Endothelial cell of hepatic sinusoid (primary cell): ENCODE measurements around the gene PIM3.

Experiments
- in situ Hi-C: cut with HindIII; loops from 2 replicates; pipeline ENCODE4 v1.10.0; 2017; ENCODE audit warnings: low sequenced_read_pairs

Gene PIM3

GRCh38 chr22:49966041-49966773 lies 5.6 kb downstream of the PIM3 start:
- in situ Hi-C loops: no loop called here

- in situ Hi-C loops: no loop called here
These were observed 6.5 kb downstream of the PIM3 start for GRCh38 chr22:49966774-49967705.

GRCh38 chr22:49967706-49968208 lies 7.2 kb downstream of the PIM3 start:
- in situ Hi-C loops: no loop called here

- in situ Hi-C loops: no loop called here
These were observed 7.8 kb downstream of the PIM3 start for GRCh38 chr22:49968313-49968830.

- in situ Hi-C loops: no loop called here
These were observed 8.5 kb downstream of the PIM3 start for GRCh38 chr22:49968831-49969661.

- in situ Hi-C loops: no loop called here
These were observed 9.4 kb downstream of the PIM3 start for GRCh38 chr22:49969751-49970527.

GRCh38 chr22:49970528-49971231 lies 10.1 kb downstream of the PIM3 start:
- in situ Hi-C loops: no loop called here

- in situ Hi-C loops: no loop called here
These were observed 10.9 kb downstream of the PIM3 start for GRCh38 chr22:49971232-49972162.

GRCh38 chr22:49972163-49973017 lies 11.8 kb downstream of the PIM3 start:
- in situ Hi-C loops: no loop called here

GRCh38 chr22:49973018-49973961 lies 12.7 kb downstream of the PIM3 start:
- in situ Hi-C loops: no loop called here

GRCh38 chr22:49975543-49976389 lies 15.2 kb downstream of the PIM3 start:
- in situ Hi-C loops: no loop called here

- in situ Hi-C loops: no loop called here
These were observed 16.0 kb downstream of the PIM3 start for GRCh38 chr22:49976439-49977175.

GRCh38 chr22:49977578-49977977 lies 17.0 kb downstream of the PIM3 start:
- in situ Hi-C loops: no loop called here

GRCh38 chr22:49979587-49980264 lies 19.2 kb downstream of the PIM3 start:
- in situ Hi-C loops: no loop called here
